SK-N-SH (cell line): ENCODE measurements around the gene FOXP1.

ENCODE experiments used
- CHD2 ChIP-seq: fragments of 150-350 bp; IDR thresholded peaks from 2 replicates; pipeline ENCODE4 v1.6.1; 2018; ENCODE audit warnings: low read length; ENCODE audit not compliant: partially characterized antibody
- EZH2phosphoT487 ChIP-seq: fragments of 200-600 bp; sonication (generic); IDR thresholded peaks from 2 replicates; pipeline ENCODE4 v1.6.1; 2017; ENCODE audit warnings: low read depth, mixed run types, mild to moderate bottlenecking, antibody characterized with exemption, moderate library complexity, borderline replicate concordance
- JUND ChIP-seq: IDR thresholded peaks from 2 replicates; pipeline ENCODE4 v1.4.0; 2012
- POLR2AphosphoS5 ChIP-seq: IDR thresholded peaks from 2 replicates; pipeline ENCODE4 v1.6.1; 2012; ENCODE audit warnings: low read depth, low read length
- RAD21 ChIP-seq: IDR thresholded peaks from 2 replicates; pipeline ENCODE4 v1.6.1; 2012; ENCODE audit warnings: mild to moderate bottlenecking, low read length
- TF ChIP-seq, protein P1 (sequence below): fragments of 200-600 bp; sonication (generic); IDR thresholded peaks from 2 replicates; pipeline ENCODE4 v1.6.1; 2017; ENCODE audit warnings: antibody characterized with exemption, mild to moderate bottlenecking, moderate library complexity
- TF ChIP-seq, protein P2 (sequence below): fragments of 150-350 bp; IDR thresholded peaks from 2 replicates; pipeline ENCODE4 v1.6.1; 2017; ENCODE audit warnings: antibody characterized with exemption, low read length, low read depth, borderline replicate concordance

DNA sequence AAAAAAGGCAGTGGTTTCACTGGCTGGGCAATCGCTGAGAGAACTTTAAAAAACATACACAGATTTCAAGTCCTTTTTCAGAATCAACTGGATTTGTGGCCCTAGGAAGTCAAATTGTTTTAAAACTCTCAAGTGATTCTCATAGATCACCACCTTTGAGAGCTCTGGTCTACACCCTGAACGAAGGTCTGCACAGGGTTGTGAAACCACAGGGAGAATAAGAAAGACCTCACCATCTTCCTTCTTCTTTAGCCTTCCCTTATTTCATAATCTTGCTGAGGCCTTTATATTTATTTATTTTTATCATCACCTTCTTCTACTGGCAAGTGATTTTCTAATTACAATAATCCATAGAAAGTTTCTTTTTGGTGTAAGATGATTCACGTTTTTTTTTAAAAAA, 58.1 kb downstream of the FOXP1 start:
- TF ChIP-seq EZH2phosphoT487 (no peak), RAD21 (no peak), JUND (no peak), CHD2 (no peak), POLR2AphosphoS5 (no peak)
- TF ChIP-seq, protein P1, sequence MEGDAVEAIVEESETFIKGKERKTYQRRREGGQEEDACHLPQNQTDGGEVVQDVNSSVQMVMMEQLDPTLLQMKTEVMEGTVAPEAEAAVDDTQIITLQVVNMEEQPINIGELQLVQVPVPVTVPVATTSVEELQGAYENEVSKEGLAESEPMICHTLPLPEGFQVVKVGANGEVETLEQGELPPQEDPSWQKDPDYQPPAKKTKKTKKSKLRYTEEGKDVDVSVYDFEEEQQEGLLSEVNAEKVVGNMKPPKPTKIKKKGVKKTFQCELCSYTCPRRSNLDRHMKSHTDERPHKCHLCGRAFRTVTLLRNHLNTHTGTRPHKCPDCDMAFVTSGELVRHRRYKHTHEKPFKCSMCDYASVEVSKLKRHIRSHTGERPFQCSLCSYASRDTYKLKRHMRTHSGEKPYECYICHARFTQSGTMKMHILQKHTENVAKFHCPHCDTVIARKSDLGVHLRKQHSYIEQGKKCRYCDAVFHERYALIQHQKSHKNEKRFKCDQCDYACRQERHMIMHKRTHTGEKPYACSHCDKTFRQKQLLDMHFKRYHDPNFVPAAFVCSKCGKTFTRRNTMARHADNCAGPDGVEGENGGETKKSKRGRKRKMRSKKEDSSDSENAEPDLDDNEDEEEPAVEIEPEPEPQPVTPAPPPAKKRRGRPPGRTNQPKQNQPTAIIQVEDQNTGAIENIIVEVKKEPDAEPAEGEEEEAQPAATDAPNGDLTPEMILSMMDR = no peak
- TF ChIP-seq, protein P2, sequence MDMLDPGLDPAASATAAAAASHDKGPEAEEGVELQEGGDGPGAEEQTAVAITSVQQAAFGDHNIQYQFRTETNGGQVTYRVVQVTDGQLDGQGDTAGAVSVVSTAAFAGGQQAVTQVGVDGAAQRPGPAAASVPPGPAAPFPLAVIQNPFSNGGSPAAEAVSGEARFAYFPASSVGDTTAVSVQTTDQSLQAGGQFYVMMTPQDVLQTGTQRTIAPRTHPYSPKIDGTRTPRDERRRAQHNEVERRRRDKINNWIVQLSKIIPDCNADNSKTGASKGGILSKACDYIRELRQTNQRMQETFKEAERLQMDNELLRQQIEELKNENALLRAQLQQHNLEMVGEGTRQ = no peak
